Kidney epithelial cell (primary cell): ENCODE measurements around the gene MMP24. TPM values are rescaled to one million over a fixed set of nuclear protein-coding genes. Genes with fewer than 3 reads are reported as not detected.
"Not testable (repeated sequence)": the region's sequence is repeated elsewhere in the genome, so short reads cannot be mapped to it uniquely, and the experiment has no call there.

Source experiments
- DNase-seq: peaks from one replicate; pipeline ENCODE4 v3.0.0-alpha.2; 2010; ENCODE audit warnings: low read depth
- H3K27me3 ChIP-seq: 2 replicates; pipeline ENCODE4 v1.6.0; 2011; ENCODE audit warnings: low read length; ENCODE audit not compliant: control insufficient read depth, insufficient read depth
- H3K36me3 ChIP-seq: 2 replicates; pipeline ENCODE4 v1.5.1; 2011; ENCODE audit warnings: low read length; ENCODE audit not compliant: control insufficient read depth, insufficient read depth
- H3K4me3 ChIP-seq: 2 replicates; pipeline ENCODE4 v1.5.1; 2011; ENCODE audit warnings: low read depth, mild to moderate bottlenecking, control low read depth, low read length
- CTCF ChIP-seq: IDR thresholded peaks from 2 replicates; pipeline ENCODE4 v1.5.1; 2011; ENCODE audit warnings: mild to moderate bottlenecking, moderate library complexity, low read length, control low read depth, inconsistent platforms; ENCODE audit not compliant: insufficient read depth, poor library complexity, severe bottlenecking
- total RNA-seq: library from RNA; depleted of rRNA; stranded (reverse); fragments of >200 nt; gene quantifications from 2 replicates; pipeline ENCODE4 v1.2.3, GENCODE V29; 2015

MMP24 gene
- total RNA-seq, 1 donor from 2014 or later = 6.9 TPM

GRCh38 chr20:35196313-35196712, 30.2 kb upstream of the MMP24 start:
- no peak for DNase-seq
- no peak for TF ChIP-seq CTCF
- Histone ChIP-seq H3K36me3 (no peaks in the 10 kb centered on the region), H3K4me3 (no peak overlapping the region), H3K27me3 (no peaks in the 10 kb centered on the region)

- Histone ChIP-seq H3K4me3 (no peak overlapping the region), H3K36me3 (no peaks in the 10 kb centered on the region), H3K27me3 (no peaks in the 10 kb centered on the region)
- no peak for DNase-seq
- no peak for TF ChIP-seq CTCF
These were observed 26.8 kb upstream of the MMP24 start for GRCh38 chr20:35199740-35200139.

GRCh38 chr20:35200267-35200666, 26.2 kb upstream of the MMP24 start:
- H3K4me3 ChIP-seq = no peak overlapping the region
- DNase-seq = peak; percentile 28
- TF ChIP-seq CTCF = no peak

GRCh38 chr20:35201467-35201866, 25.0 kb upstream of the MMP24 start:
- not testable (repeated sequence) for DNase-seq, H3K36me3 ChIP-seq, H3K4me3 ChIP-seq, H3K27me3 ChIP-seq

More at GRCh38 chr20:35200267-35200666, 26.2 kb upstream of the MMP24 start:
- Histone ChIP-seq H3K36me3 (no peaks in the 10 kb centered on the region), H3K27me3 (no peaks in the 10 kb centered on the region)

- TF ChIP-seq CTCF = no peak
- Histone ChIP-seq H3K27me3 (no peaks in the 10 kb centered on the region), H3K4me3 (no peak overlapping the region), H3K36me3 (no peaks in the 10 kb centered on the region)
- DNase-seq = no peak
These were observed 19.7 kb upstream of the MMP24 start for GRCh38 chr20:35206802-35207201.

- Histone ChIP-seq H3K4me3 (no peak overlapping the region), H3K36me3 (no peaks in the 10 kb centered on the region), H3K27me3 (no peaks in the 10 kb centered on the region)
- peak; percentile 56 for DNase-seq
- TF ChIP-seq CTCF = peak; percentile 63
These were observed 18.4 kb upstream of the MMP24 start for GRCh38 chr20:35207950-35208611.
